GM06990 (cell line): Measurements from ENCODE around the gene CKAP2L.
"Not testable (repeated sequence)": the region's sequence is repeated elsewhere in the genome, so short reads cannot be mapped to it uniquely, and the experiment has no call there.

ENCODE experiments used
- DNase-seq: peaks from one replicate; pipeline ENCODE4 v3.0.0-alpha.2; 2011; ENCODE audit not compliant: insufficient read length; ENCODE audit errors: extremely low read depth
- H3K27me3 ChIP-seq: replicated peaks from 2 replicates; pipeline ENCODE4 v1.6.0; 2011; ENCODE audit warnings: low read length; ENCODE audit not compliant: control insufficient read depth, insufficient read depth
- H3K36me3 ChIP-seq: 2 replicates; pipeline ENCODE4 v1.5.1; 2011; ENCODE audit warnings: low read length; ENCODE audit not compliant: control insufficient read depth, insufficient read depth
- H3K4me3 ChIP-seq: replicated peaks from 2 replicates; pipeline ENCODE4 v1.5.1; 2011; ENCODE audit warnings: low read depth, mild to moderate bottlenecking, control low read depth, low read length
- CTCF ChIP-seq: IDR thresholded peaks from 2 replicates; pipeline ENCODE4 v1.5.1; 2011; ENCODE audit warnings: low read length, control low read depth, mild to moderate bottlenecking, inconsistent platforms; ENCODE audit not compliant: insufficient read depth, poor library complexity, severe bottlenecking

CKAP2L gene

DNA sequence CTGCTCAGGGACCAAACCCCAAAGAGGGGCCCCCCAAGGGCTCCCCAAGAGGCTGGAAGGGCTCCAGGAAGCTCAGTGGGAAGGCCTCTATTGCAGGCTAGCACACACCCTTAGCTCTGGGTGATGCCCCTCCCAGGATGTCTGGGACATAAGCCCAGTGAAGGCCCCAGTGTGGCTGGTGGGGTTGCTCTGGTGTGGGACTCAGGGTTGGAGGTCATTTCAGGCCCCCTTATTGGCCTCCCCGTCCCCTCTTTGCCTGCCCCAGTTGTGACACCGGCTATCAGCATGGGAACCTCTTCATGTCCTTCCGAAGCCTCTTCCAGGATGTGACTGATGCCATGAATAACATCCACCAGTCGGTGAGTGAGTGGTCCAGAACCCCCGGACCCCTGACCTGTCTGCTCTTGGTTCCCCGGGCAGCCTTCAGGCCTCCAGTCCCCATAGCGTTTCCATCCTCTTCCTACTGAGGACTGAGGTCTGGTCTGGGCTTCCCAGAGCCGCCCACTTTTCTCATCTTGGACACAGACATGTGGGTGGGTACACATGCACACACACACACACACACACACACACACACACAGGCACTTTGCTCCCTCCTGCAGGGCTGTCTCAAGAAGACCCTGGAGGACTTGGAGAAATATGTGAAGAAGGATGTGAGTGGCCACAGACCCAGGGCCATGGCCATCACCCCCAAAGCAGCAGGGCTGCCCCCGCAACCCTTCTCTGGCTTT is 41.4 kb downstream of the CKAP2L start:
- TF ChIP-seq CTCF: no peak
- H3K4me3 ChIP-seq: no peak overlapping the region
- no peak for DNase-seq
- H3K36me3 ChIP-seq: no peaks in the 10 kb centered on the region
- H3K27me3 ChIP-seq: no peaks in the 10 kb centered on the region

- no peaks in the 10 kb centered on the region for H3K36me3 ChIP-seq
- H3K4me3 ChIP-seq: no peak overlapping the region
- no peak for TF ChIP-seq CTCF
- DNase-seq: no peak
- no peaks in the 10 kb centered on the region for H3K27me3 ChIP-seq
Measured at GRCh38 chr2:112721819-112722522, 42.4 kb downstream of the CKAP2L start.

GRCh38 chr2:112720785-112721184 is 43.6 kb downstream of the CKAP2L start, which contains the start of gene NT5DC4:
NT5DC4 (plus strand) TSS chr2:112721020; CDS start chr2:112721080, 60 bp downstream.
- no peak for TF ChIP-seq CTCF
- Histone ChIP-seq H3K4me3 (no peak within 1 kb of the TSS), H3K27me3 (no peaks in the 10 kb centered on the region), H3K36me3 (no peaks in the 10 kb centered on the region)
- DNase-seq: no peak

- Histone ChIP-seq H3K36me3 (no peaks in the 10 kb centered on the region), H3K27me3 (no peaks in the 10 kb centered on the region), H3K4me3 (no peak overlapping the region)
- no peak for DNase-seq
- TF ChIP-seq CTCF: no peak
Measured at GRCh38 chr2:112718863-112719370, 45.5 kb downstream of the CKAP2L start.

DNA sequence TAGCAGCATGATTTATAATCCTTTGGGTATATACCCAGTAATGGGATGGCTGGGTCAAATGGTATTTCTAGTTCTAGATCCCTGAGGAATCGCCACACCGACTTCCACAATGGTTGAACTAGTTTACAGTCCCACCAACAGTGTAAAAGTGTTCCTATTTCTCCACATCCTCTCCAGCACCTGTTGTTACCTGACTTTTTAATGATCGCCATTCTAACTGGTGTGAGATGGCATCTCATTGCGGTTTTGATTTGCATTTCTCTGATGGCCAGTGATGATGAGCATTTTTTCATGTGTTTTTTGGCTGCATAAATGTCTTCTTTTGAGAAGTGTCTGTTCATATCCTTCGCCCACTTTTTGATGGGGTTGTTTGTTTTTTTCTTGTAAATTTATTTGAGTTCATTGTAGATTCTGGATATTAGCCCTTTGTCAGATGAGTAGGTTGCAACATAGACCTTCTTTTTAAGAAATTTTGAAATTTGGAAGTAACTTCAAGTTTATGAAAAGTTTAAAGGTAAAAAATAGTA is 47.5 kb downstream of the CKAP2L start:
- not testable (repeated sequence) for H3K27me3 ChIP-seq, DNase-seq, H3K36me3 ChIP-seq, H3K4me3 ChIP-seq

GRCh38 chr2:112716094-112716493 is 48.3 kb downstream of the CKAP2L start:
- not testable (repeated sequence) for H3K27me3 ChIP-seq, DNase-seq, H3K36me3 ChIP-seq

More at GRCh38 chr2:112716094-112716493, 48.3 kb downstream of the CKAP2L start:
- not testable (repeated sequence) for H3K4me3 ChIP-seq
